HG02759 (cell line): Measurements from ENCODE around the gene TNK1.

Experiments
- ATAC-seq: cut with Tn5 transposase; IDR thresholded peaks from one replicate; pipeline ENCODE4 v1.9.1; 2021; ENCODE audit warnings: mild to moderate bottlenecking, moderate library complexity; ENCODE audit not compliant: unreplicated experiment

TNK1 gene

GRCh38 chr17:7408863-7409262 is 28.0 kb downstream of the TNK1 start:
- no peak for ATAC-seq

DNA sequence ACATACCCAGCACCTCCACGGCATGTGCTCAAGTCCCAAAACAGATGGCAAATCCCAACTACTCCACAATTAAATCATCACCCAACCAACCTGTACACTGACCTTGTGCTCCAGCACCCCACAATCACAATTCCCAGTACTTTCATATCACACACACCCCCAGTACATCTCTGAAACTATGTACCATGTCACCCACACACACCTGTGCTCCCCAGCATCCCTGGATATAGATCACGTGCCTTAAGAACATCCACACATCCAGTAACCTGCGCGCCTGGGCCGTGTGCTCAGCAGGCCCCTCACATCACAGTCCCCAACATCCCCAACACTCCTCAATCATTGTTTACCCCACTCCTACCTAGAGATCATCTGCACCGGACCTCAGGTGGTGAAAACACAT is 28.8 kb downstream of the TNK1 start:
- no peak for ATAC-seq

- no peak for ATAC-seq
Observed at GRCh38 chr17:7410634-7411426, 29.9 kb downstream of the TNK1 start.

- ATAC-seq: no peak
Observed at GRCh38 chr17:7411427-7411750, 30.5 kb downstream of the TNK1 start.

- ATAC-seq: no peak
Observed at GRCh38 chr17:7413346-7413985, 32.6 kb downstream of the TNK1 start.

- no peak for ATAC-seq
Observed at GRCh38 chr17:7414837-7415236, 33.9 kb downstream of the TNK1 start.

DNA sequence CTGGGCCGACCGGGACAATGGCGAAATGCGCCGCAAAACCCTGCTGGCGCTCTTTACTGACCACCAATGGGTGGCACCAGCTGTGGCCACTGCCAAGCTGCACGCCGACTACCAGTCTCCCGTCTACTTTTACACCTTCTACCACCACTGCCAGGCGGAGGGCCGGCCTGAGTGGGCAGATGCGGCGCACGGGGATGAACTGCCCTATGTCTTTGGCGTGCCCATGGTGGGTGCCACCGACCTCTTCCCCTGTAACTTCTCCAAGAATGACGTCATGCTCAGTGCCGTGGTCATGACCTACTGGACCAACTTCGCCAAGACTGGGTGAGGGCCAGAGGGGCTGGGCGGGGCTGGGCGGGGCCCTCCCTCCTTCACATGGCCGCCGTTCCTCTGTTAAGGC is 34.9 kb downstream of the TNK1 start:
- ATAC-seq: no peak

GRCh38 chr17:7416323-7416722 is 35.4 kb downstream of the TNK1 start:
- ATAC-seq: no peak

DNA sequence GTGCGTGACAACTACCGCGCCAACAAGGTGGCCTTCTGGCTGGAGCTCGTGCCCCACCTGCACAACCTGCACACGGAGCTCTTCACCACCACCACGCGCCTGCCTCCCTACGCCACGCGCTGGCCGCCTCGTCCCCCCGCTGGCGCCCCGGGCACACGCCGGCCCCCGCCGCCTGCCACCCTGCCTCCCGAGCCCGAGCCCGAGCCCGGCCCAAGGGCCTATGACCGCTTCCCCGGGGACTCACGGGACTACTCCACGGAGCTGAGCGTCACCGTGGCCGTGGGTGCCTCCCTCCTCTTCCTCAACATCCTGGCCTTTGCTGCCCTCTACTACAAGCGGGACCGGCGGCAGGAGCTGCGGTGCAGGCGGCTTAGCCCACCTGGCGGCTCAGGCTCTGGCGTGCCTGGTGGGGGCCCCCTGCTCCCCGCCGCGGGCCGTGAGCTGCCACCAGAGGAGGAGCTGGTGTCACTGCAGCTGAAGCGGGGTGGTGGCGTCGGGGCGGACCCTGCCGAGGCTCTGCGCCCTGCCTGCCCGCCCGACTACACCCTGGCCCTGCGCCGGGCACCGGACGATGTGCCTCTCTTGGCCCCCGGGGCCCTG is 36.3 kb downstream of the TNK1 start:
- no peak for ATAC-seq

- no peak for ATAC-seq
Observed at GRCh38 chr17:7418472-7419152, 37.7 kb downstream of the TNK1 start.

- no peak for ATAC-seq
Observed at GRCh38 chr17:7419819-7420610, 39.1 kb downstream of the TNK1 start, which contains the start of gene SPEM1. Gene SPEM1 (plus strand): TSS chr17:7420324. CDS start chr17:7420385, 61 bp downstream.

DNA sequence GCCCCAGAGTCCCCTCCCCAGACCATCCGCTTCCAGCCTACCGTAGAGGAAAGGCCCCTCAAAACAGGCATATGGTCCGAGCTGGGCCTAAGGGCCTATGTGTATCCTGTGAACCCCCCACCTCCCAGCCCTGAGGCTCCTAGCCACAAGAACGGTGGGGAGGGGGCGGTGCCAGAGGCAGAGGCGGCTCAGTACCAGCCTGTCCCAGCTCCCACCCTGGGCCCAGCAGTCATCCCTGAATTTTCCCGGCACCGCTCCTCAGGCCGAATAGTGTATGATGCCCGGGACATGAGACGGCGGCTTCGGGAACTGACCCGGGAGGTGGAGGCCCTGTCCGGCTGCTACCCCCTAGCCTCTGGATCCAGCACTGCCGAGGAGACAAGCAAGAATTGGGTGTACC is 40.3 kb downstream of the TNK1 start:
- no peak for ATAC-seq

- no peak for ATAC-seq
Observed at GRCh38 chr17:7423679-7424078, 42.8 kb downstream of the TNK1 start.

DNA sequence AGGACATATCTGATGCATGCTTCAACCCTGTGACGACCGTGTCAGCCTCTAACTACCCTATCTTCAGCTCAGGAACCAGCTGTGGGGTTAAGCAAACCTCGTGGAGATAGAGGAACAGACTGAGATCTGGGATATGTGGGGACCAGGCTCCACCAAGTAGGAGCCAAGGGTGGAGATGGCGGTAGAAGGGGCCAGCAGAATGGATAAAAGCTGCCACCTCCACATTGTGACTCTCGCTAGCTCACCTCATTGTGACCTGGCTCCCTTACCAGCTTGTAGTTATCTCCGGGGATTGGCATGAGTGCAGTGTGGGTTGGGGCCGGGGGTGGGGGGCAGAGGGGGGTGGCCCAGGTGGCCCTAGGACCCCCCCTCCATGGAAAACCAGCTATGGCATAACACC is 44.4 kb downstream of the TNK1 start, which contains the start of gene SPEM2:
TSS of gene SPEM2 (plus strand) at position 301 of the 400 bp plus-strand sequence. CDS start at position 374, 73 bp downstream.
- ATAC-seq: no peak

GRCh38 chr17:7425756-7426155 is 44.9 kb downstream of the TNK1 start:
- no peak for ATAC-seq

DNA sequence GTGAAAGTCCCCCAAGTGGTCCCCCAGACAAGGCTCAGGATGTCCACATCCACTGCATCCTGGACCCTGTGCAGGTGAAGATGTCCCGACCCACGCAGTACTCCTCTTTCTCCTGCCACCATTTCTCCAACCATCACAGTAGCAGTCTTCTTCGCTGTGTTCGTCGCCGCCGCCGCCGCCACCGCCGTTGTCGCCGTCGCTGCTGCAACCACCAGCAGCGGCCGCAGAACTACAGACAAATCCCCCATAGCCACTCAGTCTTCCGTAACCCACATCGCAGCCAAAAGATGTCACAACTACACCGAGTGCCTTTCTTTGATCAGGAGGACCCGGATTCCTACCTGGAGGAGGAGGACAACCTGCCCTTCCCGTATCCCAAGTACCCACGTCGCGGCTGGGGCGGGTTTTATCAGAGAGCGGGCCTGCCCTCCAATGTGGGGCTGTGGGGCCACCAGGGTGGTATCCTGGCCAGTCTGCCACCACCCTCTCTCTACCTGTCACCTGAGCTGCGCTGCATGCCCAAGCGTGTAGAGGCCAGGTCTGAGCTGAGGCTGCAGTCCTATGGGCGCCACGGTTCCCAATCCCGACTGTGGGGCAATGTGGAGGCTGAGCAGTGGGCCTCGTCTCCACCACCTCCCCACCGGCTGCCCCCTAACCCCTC is 45.4 kb downstream of the TNK1 start:
- no peak for ATAC-seq

GRCh38 chr17:7426896-7427489 is 46.1 kb downstream of the TNK1 start:
- ATAC-seq: no peak

- ATAC-seq: no peak
Observed at GRCh38 chr17:7427549-7427948, 46.7 kb downstream of the TNK1 start.

DNA sequence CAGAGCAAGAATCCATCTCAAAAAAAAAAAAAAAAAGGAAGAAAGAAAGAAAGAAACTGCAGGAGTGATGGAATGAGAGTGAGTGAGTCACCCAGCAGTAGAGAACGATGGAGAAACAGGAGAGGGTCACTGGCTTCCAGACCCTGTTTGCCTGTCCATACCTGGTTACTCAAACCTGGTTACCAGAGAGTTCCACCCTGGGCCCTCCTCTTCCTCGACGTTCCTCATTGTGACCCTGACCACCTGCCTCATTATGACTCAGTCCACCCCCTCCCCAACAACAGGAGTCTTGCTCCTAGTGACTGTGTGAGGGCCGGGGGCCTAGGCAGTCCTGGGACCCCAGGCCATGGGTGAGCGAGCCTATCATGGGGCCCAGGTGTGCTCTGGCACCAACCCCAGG is 47.7 kb downstream of the TNK1 start, which contains the start of gene SPEM3:
TSS of gene SPEM3 (plus strand) at position 301 of the 400 bp plus-strand sequence. CDS start at position 347, 46 bp downstream.
- ATAC-seq: no peak

GRCh38 chr17:7429722-7430121 is 48.8 kb downstream of the TNK1 start:
- no peak for ATAC-seq
